Measurements from ENCODE around the gene GDPD5.

GRCh38 chr11:75399344-75400145 is 126.2 kb downstream of the GDPD5 start, which contains the start of gene RPS3:
- TF ChIP-seq GATA2 (IDR thresholded peaks at IDR 0.05; ENCODE audit: low read depth, low read length), result no peak
- TF ChIP-seq GATA3 (IDR thresholded peaks at IDR 0.05; ENCODE audit: low read depth, low read length), result no peak

All from SH-SY5Y (cell line).